HEK293T (cell line): ENCODE measurements around the gene KIAA1217.

Experiments
- CTCF ChIA-PET: fragments of 350-600 bp; formaldehyde crosslinking; extraction: SDS; loops from one replicate; lab custom pipeline; 2021; ENCODE audit warnings: antibody characterized with exemption, inconsistent platforms; lab: Yijun Ruan, JAX
- POLR2A ChIA-PET: fragments of 350-600 bp; formaldehyde crosslinking; extraction: SDS; loops from one replicate; lab custom pipeline; 2020; ENCODE audit warnings: antibody characterized with exemption, inconsistent platforms; lab: Yijun Ruan, JAX
- DNase-seq: peaks from one replicate; pipeline ENCODE4 v3.0.0; 2012; ENCODE audit warnings: mixed read lengths; ENCODE audit errors: extremely low spot score
- ARNT ChIP-seq: fragments of 450-650 bp; IDR thresholded peaks from 2 replicates; pipeline ENCODE4 v1.6.1; 2017; ENCODE audit warnings: mild to moderate bottlenecking
- BHLHE40 ChIP-seq: fragments of 450-650 bp; IDR thresholded peaks from 2 replicates; pipeline ENCODE4 v1.6.1; 2016; ENCODE audit warnings: mild to moderate bottlenecking, moderate library complexity, borderline replicate concordance
- CTBP1 ChIP-seq: fragments of 450-650 bp; IDR thresholded peaks from 2 replicates; pipeline ENCODE4 v1.6.1; 2016; ENCODE audit warnings: borderline replicate concordance
- ELF4 ChIP-seq: fragments of 450-650 bp; IDR thresholded peaks from 2 replicates; pipeline ENCODE4 v1.6.1; 2017; ENCODE audit warnings: antibody characterized with exemption
- FOXA1 ChIP-seq: fragments of 450-650 bp; IDR thresholded peaks from 2 replicates; pipeline ENCODE4 v1.6.1; 2016; ENCODE audit warnings: mild to moderate bottlenecking
- FOXK2 ChIP-seq: fragments of 450-650 bp; IDR thresholded peaks from 2 replicates; pipeline ENCODE4 v1.6.1; 2016; ENCODE audit warnings: mild to moderate bottlenecking
- FOXM1 ChIP-seq: fragments of 450-650 bp; IDR thresholded peaks from 2 replicates; pipeline ENCODE4 v1.6.1; 2017; ENCODE audit warnings: mild to moderate bottlenecking, borderline replicate concordance
- HDGF ChIP-seq: fragments of 450-650 bp; IDR thresholded peaks from 2 replicates; pipeline ENCODE4 v1.6.1; 2017; ENCODE audit warnings: antibody characterized with exemption, borderline replicate concordance
- L3MBTL2 ChIP-seq: fragments of 450-650 bp; conservative IDR thresholded peaks from 2 replicates; pipeline ENCODE4 v1.6.1; 2016; ENCODE audit warnings: mild to moderate bottlenecking
- LEF1 ChIP-seq: fragments of 450-650 bp; IDR thresholded peaks from 2 replicates; pipeline ENCODE4 v1.6.1; 2017; ENCODE audit warnings: mild to moderate bottlenecking, borderline replicate concordance
- NFRKB ChIP-seq: fragments of 450-650 bp; IDR thresholded peaks from 2 replicates; pipeline ENCODE4 v1.6.1; 2016; ENCODE audit warnings: mild to moderate bottlenecking, moderate library complexity
- SP1 ChIP-seq: fragments of 450-650 bp; IDR thresholded peaks from 2 replicates; pipeline ENCODE4 v1.6.1; 2017
- SUZ12 ChIP-seq: fragments of 450-650 bp; IDR thresholded peaks from 2 replicates; pipeline ENCODE4 v1.6.1; 2016; ENCODE audit warnings: mild to moderate bottlenecking
- TARDBP ChIP-seq: fragments of 450-650 bp; IDR thresholded peaks from 2 replicates; pipeline ENCODE4 v1.6.1; 2016
- ZNF384 ChIP-seq: fragments of 450-650 bp; IDR thresholded peaks from 2 replicates; pipeline ENCODE4 v1.6.1; 2016
- TF ChIP-seq, protein P1 (sequence below): fragments of 450-650 bp; IDR thresholded peaks from 2 replicates; pipeline ENCODE4 v1.6.1; 2016

KIAA1217 gene

DNA sequence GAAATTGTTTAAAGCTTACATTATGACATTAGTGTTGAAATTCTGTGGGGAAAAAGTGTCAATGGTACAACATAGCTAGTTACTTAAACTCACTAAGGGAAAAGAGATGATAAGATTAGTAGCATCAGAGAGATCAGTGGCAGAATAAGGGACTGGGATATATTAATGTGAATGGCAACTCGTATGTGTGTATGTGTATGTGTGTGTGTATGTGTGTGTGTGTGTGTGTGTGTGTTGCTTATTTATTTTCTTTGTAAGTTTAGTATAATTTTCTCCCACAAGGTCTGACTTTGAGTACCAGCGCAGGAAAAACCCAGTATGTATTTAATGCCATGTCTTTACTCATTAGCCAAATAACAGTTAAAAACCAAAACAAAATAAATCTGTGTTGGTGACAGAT lies 258.7 kb downstream of the KIAA1217 start:
- TF ChIP-seq ELF4 (no peak), L3MBTL2 (no peak), SP1 (no peak), FOXM1 (no peak), LEF1 (no peak), SUZ12 (no peak), TARDBP (no peak), NFRKB (no peak), ARNT (no peak), FOXA1 (no peak), BHLHE40 (no peak), FOXK2 (no peak), CTBP1 (no peak)
- TF ChIP-seq, protein P1, sequence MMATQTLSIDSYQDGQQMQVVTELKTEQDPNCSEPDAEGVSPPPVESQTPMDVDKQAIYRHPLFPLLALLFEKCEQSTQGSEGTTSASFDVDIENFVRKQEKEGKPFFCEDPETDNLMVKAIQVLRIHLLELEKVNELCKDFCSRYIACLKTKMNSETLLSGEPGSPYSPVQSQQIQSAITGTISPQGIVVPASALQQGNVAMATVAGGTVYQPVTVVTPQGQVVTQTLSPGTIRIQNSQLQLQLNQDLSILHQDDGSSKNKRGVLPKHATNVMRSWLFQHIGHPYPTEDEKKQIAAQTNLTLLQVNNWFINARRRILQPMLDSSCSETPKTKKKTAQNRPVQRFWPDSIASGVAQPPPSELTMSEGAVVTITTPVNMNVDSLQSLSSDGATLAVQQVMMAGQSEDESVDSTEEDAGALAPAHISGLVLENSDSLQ, result no peak
- ChIA-PET POLR2A (no interaction called here), CTCF (no interaction called here)
- no peak for DNase-seq

DNA sequence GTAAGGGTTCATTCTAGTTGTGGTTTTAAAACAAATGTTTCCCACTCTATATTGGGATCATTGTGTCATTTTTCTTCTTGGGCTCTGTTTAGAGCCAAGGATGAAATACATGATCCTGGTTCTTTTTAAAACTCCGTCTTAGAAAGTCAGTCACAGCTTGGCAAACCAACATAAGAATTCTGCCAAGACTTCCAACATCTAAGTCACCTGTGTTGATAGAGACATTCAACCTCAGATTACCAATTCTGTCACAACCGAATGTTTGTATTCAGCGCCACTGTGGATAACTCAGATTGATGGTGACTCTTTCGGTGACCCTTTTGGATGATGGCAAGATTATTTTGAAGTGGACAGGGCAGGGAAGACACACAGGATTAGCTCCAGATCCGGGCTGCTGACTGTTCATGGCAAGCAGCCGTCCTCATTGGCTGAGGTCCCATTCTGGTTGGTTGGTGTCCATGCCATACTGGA lies 259.4 kb downstream of the KIAA1217 start:
- TF ChIP-seq ARNT, result no peak
- TF ChIP-seq, protein P1, result no peak
- TF ChIP-seq BHLHE40, result no peak
- TF ChIP-seq LEF1, result no peak
- no peak for TF ChIP-seq ELF4
- TF ChIP-seq FOXK2, result no peak
- POLR2A ChIA-PET, result no interaction called here
- CTCF ChIA-PET, result no interaction called here
- DNase-seq, result no peak

DNA sequence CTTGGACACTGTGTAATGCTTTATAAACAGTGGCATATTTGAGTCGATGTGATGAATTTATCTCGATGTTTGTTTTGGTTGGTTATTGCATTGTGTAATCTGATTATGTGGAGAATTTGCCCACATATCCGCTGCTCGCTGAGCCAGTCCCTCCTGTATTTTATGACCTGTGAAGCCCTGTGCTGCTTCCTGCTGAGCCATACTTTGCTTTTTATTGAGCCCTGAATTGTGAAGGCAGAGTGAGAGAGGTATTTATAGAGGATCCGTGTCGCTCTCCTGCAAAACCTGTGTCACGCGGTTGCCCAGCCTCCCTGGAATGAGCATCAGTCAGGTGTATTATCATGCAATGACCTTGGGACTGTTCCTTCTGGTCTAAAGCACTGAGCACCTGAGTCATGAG lies 261.1 kb downstream of the KIAA1217 start:
- POLR2A ChIA-PET, result no interaction called here
- DNase-seq, result peak; percentile 34
- TF ChIP-seq HDGF, result no peak
- peak; percentile 30; the same call in 1 of the 2 replicates for TF ChIP-seq L3MBTL2
- no peak for TF ChIP-seq FOXM1
- TF ChIP-seq SUZ12, result no peak
- TF ChIP-seq ARNT, result no peak
- TF ChIP-seq BHLHE40, result no peak
- TF ChIP-seq SP1, result no peak
- TF ChIP-seq LEF1, result no peak
- CTCF ChIA-PET, result no interaction called here

DNA sequence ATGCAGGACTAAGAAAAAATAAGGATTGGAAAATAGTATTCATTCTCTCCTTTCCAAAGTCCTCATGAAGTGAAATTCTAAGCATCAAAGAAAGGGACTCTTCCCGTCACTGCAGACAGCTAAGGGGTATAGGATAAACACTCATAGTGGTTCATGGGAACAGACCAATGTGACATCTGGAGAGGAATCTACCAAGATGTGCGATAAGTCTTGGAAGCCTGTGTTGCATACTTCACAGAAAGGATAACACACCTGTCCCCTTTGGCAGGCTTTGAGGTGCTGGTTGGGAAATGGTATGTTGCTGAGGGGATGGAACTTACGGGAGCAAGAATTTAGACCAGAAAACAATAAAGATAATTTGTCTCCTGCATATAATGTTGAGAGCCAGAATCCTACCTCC lies 266.7 kb downstream of the KIAA1217 start:
- ChIA-PET CTCF (no interaction called here), POLR2A (no interaction called here)
- DNase-seq, result no peak
- TF ChIP-seq BHLHE40, result no peak
- TF ChIP-seq SP1, result no peak
- TF ChIP-seq FOXA1, result no peak
- TF ChIP-seq ZNF384, result no peak
- no peak for TF ChIP-seq LEF1
- TF ChIP-seq TARDBP, result no peak
- no peak for TF ChIP-seq NFRKB
- no peak for TF ChIP-seq CTBP1
- TF ChIP-seq SUZ12, result no peak
- TF ChIP-seq L3MBTL2, result no peak
- TF ChIP-seq, protein P1, result no peak
- no peak for TF ChIP-seq FOXK2
- TF ChIP-seq HDGF, result no peak
- TF ChIP-seq ARNT, result no peak
- TF ChIP-seq FOXM1, result no peak
- no peak for TF ChIP-seq ELF4

DNA sequence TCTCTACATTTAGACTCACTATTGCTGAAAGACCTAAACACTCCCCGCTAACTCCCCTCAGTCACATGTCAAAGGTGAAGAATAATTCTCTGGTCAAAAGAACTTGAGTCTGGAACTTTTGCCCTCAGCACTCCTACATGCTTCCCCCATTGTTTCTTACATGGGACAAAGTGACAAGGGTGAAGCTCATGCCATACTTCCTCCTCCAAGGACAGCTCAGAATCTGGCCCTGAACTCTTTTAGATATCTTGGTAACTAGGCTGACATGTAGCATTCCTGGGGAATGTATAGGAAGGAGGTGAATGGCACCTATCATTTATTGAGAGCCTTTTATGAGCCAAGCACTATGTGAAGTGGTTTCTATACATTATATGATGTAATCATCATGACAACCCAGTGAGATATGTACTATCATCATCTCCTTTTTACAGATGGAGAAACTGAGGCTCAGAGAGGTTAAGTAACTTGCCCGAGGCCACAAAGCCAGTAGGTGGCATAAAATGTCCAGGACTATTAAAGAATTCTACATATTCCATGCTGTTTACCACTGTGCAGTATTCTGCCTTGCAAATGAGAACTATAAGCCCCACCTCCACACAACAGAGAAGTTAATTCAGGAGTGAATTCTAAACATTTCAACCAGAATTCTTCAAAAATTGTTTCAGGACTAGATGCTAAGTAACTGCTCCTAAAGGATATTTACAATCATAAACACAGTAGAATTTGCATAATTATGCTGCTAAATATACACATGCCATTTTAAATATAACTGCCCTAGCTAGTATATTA lies 268.2 kb downstream of the KIAA1217 start:
- CTCF ChIA-PET, result no interaction called here
- POLR2A ChIA-PET, result no interaction called here
- TF ChIP-seq CTBP1, result no peak
- no peak for TF ChIP-seq LEF1
- no peak for DNase-seq

DNA sequence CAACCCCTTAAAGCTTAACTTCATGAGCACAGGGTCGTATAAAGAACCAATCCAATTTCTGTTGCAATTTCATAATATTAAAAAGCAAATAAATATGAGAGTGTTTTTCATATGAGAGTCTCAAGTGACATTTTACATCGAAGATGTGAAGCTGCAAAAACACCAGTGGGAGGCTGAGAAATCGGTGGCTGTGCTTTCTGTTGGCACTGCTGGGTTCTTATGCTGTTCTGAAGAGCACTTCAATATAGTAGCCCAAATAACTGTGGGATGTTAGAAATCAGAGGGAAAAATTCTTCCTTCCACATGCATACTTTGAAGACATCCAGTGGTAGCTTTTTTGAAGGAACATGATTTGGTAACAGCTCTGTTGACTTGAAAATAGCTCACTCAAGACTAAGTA lies 269.0 kb downstream of the KIAA1217 start:
- ChIA-PET POLR2A (no interaction called here), CTCF (interaction anchor here (0.6 kb wide), 1 partner anchor 49 kb away, joined by 4 read pairs; no protein-coding TSS in a partner anchor)
- TF ChIP-seq NFRKB (no peak), ZNF384 (no peak), FOXM1 (no peak), TARDBP (no peak), ELF4 (no peak), FOXA1 (no peak), SUZ12 (no peak), ARNT (no peak), HDGF (no peak), L3MBTL2 (no peak), CTBP1 (no peak), LEF1 (no peak), BHLHE40 (no peak)
- TF ChIP-seq, protein P1, result no peak
- DNase-seq, result no peak
